ENCODE results near the gene ZBTB4.

- TF ChIP-seq ZNF589 (CRISPR knock-in tag; IDR thresholded peaks at IDR 0.05; ENCODE audit: low read depth): no peak
- no peak for TF ChIP-seq MAZ (CRISPR knock-in tag; conservative IDR thresholded peaks at IDR 0.05 in 1 of 2, IDR thresholded peaks at IDR 0.05 in 1 of 2)
- no peak for TF ChIP-seq NR1H2 (CRISPR knock-in tag; IDR thresholded peaks at IDR 0.05)
- TF ChIP-seq, protein P1, sequence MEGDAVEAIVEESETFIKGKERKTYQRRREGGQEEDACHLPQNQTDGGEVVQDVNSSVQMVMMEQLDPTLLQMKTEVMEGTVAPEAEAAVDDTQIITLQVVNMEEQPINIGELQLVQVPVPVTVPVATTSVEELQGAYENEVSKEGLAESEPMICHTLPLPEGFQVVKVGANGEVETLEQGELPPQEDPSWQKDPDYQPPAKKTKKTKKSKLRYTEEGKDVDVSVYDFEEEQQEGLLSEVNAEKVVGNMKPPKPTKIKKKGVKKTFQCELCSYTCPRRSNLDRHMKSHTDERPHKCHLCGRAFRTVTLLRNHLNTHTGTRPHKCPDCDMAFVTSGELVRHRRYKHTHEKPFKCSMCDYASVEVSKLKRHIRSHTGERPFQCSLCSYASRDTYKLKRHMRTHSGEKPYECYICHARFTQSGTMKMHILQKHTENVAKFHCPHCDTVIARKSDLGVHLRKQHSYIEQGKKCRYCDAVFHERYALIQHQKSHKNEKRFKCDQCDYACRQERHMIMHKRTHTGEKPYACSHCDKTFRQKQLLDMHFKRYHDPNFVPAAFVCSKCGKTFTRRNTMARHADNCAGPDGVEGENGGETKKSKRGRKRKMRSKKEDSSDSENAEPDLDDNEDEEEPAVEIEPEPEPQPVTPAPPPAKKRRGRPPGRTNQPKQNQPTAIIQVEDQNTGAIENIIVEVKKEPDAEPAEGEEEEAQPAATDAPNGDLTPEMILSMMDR (IDR thresholded peaks at IDR 0.05 in 2 of 3, conservative IDR thresholded peaks at IDR 0.05 in 1 of 3; ENCODE audit: insufficient read depth in 2 of 3, low read depth in 1 of 3, low read length in 3 of 3): no peak
- TF ChIP-seq FOXK2 (conservative IDR thresholded peaks at IDR 0.05 in 1 of 2, IDR thresholded peaks at IDR 0.05 in 1 of 2; ENCODE audit: low read depth in 2 of 2): no peak
- TF ChIP-seq, protein P2, sequence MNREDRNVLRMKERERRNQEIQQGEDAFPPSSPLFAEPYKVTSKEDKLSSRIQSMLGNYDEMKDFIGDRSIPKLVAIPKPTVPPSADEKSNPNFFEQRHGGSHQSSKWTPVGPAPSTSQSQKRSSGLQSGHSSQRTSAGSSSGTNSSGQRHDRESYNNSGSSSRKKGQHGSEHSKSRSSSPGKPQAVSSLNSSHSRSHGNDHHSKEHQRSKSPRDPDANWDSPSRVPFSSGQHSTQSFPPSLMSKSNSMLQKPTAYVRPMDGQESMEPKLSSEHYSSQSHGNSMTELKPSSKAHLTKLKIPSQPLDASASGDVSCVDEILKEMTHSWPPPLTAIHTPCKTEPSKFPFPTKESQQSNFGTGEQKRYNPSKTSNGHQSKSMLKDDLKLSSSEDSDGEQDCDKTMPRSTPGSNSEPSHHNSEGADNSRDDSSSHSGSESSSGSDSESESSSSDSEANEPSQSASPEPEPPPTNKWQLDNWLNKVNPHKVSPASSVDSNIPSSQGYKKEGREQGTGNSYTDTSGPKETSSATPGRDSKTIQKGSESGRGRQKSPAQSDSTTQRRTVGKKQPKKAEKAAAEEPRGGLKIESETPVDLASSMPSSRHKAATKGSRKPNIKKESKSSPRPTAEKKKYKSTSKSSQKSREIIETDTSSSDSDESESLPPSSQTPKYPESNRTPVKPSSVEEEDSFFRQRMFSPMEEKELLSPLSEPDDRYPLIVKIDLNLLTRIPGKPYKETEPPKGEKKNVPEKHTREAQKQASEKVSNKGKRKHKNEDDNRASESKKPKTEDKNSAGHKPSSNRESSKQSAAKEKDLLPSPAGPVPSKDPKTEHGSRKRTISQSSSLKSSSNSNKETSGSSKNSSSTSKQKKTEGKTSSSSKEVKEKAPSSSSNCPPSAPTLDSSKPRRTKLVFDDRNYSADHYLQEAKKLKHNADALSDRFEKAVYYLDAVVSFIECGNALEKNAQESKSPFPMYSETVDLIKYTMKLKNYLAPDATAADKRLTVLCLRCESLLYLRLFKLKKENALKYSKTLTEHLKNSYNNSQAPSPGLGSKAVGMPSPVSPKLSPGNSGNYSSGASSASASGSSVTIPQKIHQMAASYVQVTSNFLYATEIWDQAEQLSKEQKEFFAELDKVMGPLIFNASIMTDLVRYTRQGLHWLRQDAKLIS (CRISPR knock-in tag; IDR thresholded peaks at IDR 0.05): no peak
- TF ChIP-seq, protein P3, sequence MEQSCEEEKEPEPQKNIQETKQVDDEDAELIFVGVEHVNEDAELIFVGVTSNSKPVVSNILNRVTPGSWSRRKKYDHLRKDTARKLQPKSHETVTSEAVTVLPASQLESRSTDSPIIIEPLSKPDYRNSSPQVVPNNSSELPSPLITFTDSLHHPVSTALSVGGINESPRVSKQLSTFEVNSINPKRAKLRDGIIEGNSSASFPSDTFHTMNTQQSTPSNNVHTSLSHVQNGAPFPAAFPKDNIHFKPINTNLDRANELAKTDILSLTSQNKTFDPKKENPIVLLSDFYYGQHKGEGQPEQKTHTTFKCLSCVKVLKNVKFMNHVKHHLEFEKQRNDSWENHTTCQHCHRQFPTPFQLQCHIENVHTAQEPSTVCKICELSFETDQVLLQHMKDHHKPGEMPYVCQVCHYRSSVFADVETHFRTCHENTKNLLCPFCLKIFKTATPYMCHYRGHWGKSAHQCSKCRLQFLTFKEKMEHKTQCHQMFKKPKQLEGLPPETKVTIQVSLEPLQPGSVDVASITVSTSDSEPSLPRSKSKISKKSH (CRISPR knock-in tag; IDR thresholded peaks at IDR 0.05): no peak
- TF ChIP-seq PTBP1 (IDR thresholded peaks at IDR 0.05; ENCODE audit: low read depth, low read length): no peak
- no peak for TF ChIP-seq NFXL1 (CRISPR knock-in tag; IDR thresholded peaks at IDR 0.05)
- TF ChIP-seq CHCHD3 (CRISPR knock-in tag; IDR thresholded peaks at IDR 0.05): no peak
- no peak for TF ChIP-seq REST (IDR thresholded peaks at IDR 0.05; ENCODE audit: borderline replicate concordance)
- no peak for TF ChIP-seq REST (CRISPR knock-in tag; IDR thresholded peaks at IDR 0.05; ENCODE audit: low read depth)
- TF ChIP-seq ZNF175 (CRISPR knock-in tag; IDR thresholded peaks at IDR 0.05; ENCODE audit: low read depth): no peak
- TF ChIP-seq FOS (IDR thresholded peaks at IDR 0.05; ENCODE audit: extremely low read depth, insufficient read length): no peak
- TF ChIP-seq ZNF717 (CRISPR knock-in tag; IDR thresholded peaks at IDR 0.05): no peak
Observed at GRCh38 chr17:7410634-7411426, 68.6 kb downstream of the ZBTB4 start.
